Measurements from ENCODE around the gene CCN2.
"Not testable (repeated sequence)": the region's sequence is repeated elsewhere in the genome, so short reads cannot be mapped to it uniquely, and the experiment has no call there.

CCN2 gene

GRCh38 chr6:131917318-131917717 lies 33.9 kb downstream of the CCN2 start:
- Histone ChIP-seq H3K27ac (ENCODE audit: poor library complexity, severe bottlenecking) (no peak overlapping the region), H3K27me3 (ENCODE audit: insufficient read depth, poor library complexity, severe bottlenecking) (no peaks in the 10 kb centered on the region), H3K36me3 (ENCODE audit: low read depth) (no peaks in the 10 kb centered on the region), H3K4me3 (ENCODE audit: severe bottlenecking) (no peak overlapping the region), H3K4me1 (ENCODE audit: insufficient read depth, poor library complexity, severe bottlenecking) (no peaks in the 10 kb centered on the region), H3K9me3 (ENCODE audit: severe bottlenecking) (no peaks in the 10 kb centered on the region)
- ATAC-seq (ENCODE audit: low read depth) = no peak
- no peak for TF ChIP-seq CTCF (IDR thresholded peaks at IDR 0.05; ENCODE audit: poor library complexity, severe bottlenecking)
- DNase-seq (ENCODE audit: low spot score) = no peak

GRCh38 chr6:131916847-131917246 lies 34.3 kb downstream of the CCN2 start:
- Histone ChIP-seq H3K4me3 (ENCODE audit: severe bottlenecking) (no peak overlapping the region), H3K4me1 (ENCODE audit: insufficient read depth, poor library complexity, severe bottlenecking) (no peaks in the 10 kb centered on the region), H3K27me3 (ENCODE audit: insufficient read depth, poor library complexity, severe bottlenecking) (no peaks in the 10 kb centered on the region), H3K36me3 (ENCODE audit: low read depth) (no peaks in the 10 kb centered on the region), H3K9me3 (ENCODE audit: severe bottlenecking) (no peaks in the 10 kb centered on the region), H3K27ac (ENCODE audit: poor library complexity, severe bottlenecking) (no peak overlapping the region)
- DNase-seq (ENCODE audit: low spot score) = no peak
- no peak for ATAC-seq (ENCODE audit: low read depth)
- no peak for TF ChIP-seq CTCF (IDR thresholded peaks at IDR 0.05; ENCODE audit: poor library complexity, severe bottlenecking)

GRCh38 chr6:131916091-131916796 lies 34.9 kb downstream of the CCN2 start:
- H3K4me3 ChIP-seq (ENCODE audit: severe bottlenecking); H3K4me1 ChIP-seq (ENCODE audit: insufficient read depth, poor library complexity, severe bottlenecking); H3K27me3 ChIP-seq (ENCODE audit: insufficient read depth, poor library complexity, severe bottlenecking); H3K27ac ChIP-seq (ENCODE audit: poor library complexity, severe bottlenecking); DNase-seq (ENCODE audit: low spot score); ATAC-seq (ENCODE audit: low read depth); H3K36me3 ChIP-seq (ENCODE audit: low read depth); H3K9me3 ChIP-seq (ENCODE audit: severe bottlenecking): not testable (repeated sequence)

- no peak for DNase-seq (ENCODE audit: low spot score)
- ATAC-seq (ENCODE audit: low read depth) = peak; percentile 66; the same call in 2 of the 3 replicates
Measured at GRCh38 chr6:131914967-131915751, 36.0 kb downstream of the CCN2 start.

GRCh38 chr6:131914234-131914633 lies 36.9 kb downstream of the CCN2 start:
- Histone ChIP-seq H3K9me3 (ENCODE audit: severe bottlenecking) (no peaks in the 10 kb centered on the region), H3K27me3 (ENCODE audit: insufficient read depth, poor library complexity, severe bottlenecking) (no peaks in the 10 kb centered on the region), H3K27ac (ENCODE audit: poor library complexity, severe bottlenecking) (no peak overlapping the region), H3K4me1 (ENCODE audit: insufficient read depth, poor library complexity, severe bottlenecking) (no peaks in the 10 kb centered on the region), H3K36me3 (ENCODE audit: low read depth) (no peaks in the 10 kb centered on the region), H3K4me3 (ENCODE audit: severe bottlenecking) (no peak overlapping the region)
- TF ChIP-seq CTCF (IDR thresholded peaks at IDR 0.05; ENCODE audit: poor library complexity, severe bottlenecking) = no peak
- DNase-seq (ENCODE audit: low spot score) (no peak), ATAC-seq (ENCODE audit: low read depth) (peak; percentile 74)

More at GRCh38 chr6:131914967-131915751, 36.0 kb downstream of the CCN2 start:
- Histone ChIP-seq H3K9me3 (ENCODE audit: severe bottlenecking) (no peaks in the 10 kb centered on the region), H3K4me3 (ENCODE audit: severe bottlenecking) (no peak overlapping the region), H3K27me3 (ENCODE audit: insufficient read depth, poor library complexity, severe bottlenecking) (no peaks in the 10 kb centered on the region), H3K27ac (ENCODE audit: poor library complexity, severe bottlenecking) (no peak overlapping the region), H3K4me1 (ENCODE audit: insufficient read depth, poor library complexity, severe bottlenecking) (no peaks in the 10 kb centered on the region), H3K36me3 (ENCODE audit: low read depth) (no peaks in the 10 kb centered on the region)
- TF ChIP-seq CTCF (IDR thresholded peaks at IDR 0.05; ENCODE audit: poor library complexity, severe bottlenecking) = peak; percentile 89
